Adrenal gland (tissue), 5 donors: ENCODE data around the gene EMP1.

ENCODE experiments used
- CTCF ChIP-seq, 6 experiments: fragments of 450-650 bp in 4 of 6; fragments of 200-600 bp in 2 of 6; sonication (generic) in 1 of 6; IDR thresholded peaks; 1 replicate in 5 of 6; 2 replicates in 1 of 6; pipeline versions ENCODE4 v1.5.1 to v1.8.0; 2016 to 2021; ENCODE audit warnings: antibody characterized with exemption in 6 of 6, mild to moderate bottlenecking in 2 of 6, moderate library complexity in 1 of 6
- POLR2A ChIP-seq, 2 donors: fragments of 450-650 bp; IDR thresholded peaks; one replicate each; pipeline ENCODE4 v1.6.1; 2017; ENCODE audit warnings: antibody characterized with exemption in 2 of 2, mild to moderate bottlenecking in 2 of 2, moderate library complexity in 1 of 2
- donor health status: DM: no; HTN: no; CAD: no.

GRCh38 chr12:13182881-13183280 is 13.6 kb upstream of the EMP1 start:
- TF ChIP-seq CTCF (IDR thresholded peaks at IDR 0.05) (no peak), POLR2A (IDR thresholded peaks at IDR 0.05) (no peak)
